HepG2 (cell line): ENCODE results near the gene TEX14. TPM values are rescaled to one million over a fixed set of nuclear protein-coding genes. Genes with fewer than 3 reads are reported as not detected.

Experiments
- ESRRA ChIP-seq: sonication (generic); formaldehyde crosslinking; IDR thresholded peaks from 2 replicates; pipeline ENCODE4 v1.5.1; 2020; ENCODE audit warnings: mild to moderate bottlenecking, low read depth, missing genetic modification reagents
- FOSL2 ChIP-seq: sonication (generic); formaldehyde crosslinking; IDR thresholded peaks from 2 replicates; pipeline ENCODE4 v1.4.0; 2020; ENCODE audit warnings: missing genetic modification reagents
- FOXA3 ChIP-seq: IDR thresholded peaks from 2 replicates; pipeline ENCODE4 v1.6.1; 2016; ENCODE audit warnings: missing genetic modification reagents, missing compliant biosample characterization
- GPN1 ChIP-seq: sonication (generic); formaldehyde crosslinking; IDR thresholded peaks from 2 replicates; pipeline ENCODE4 v1.5.1; 2020; ENCODE audit warnings: missing genetic modification reagents, borderline replicate concordance
- HMGXB4 ChIP-seq, 2 experiments: sonication (generic) in 1 of 2; formaldehyde crosslinking in 1 of 2; IDR thresholded peaks; 2 replicates each; pipeline versions ENCODE4 v1.4.0 to v1.6.1; 2018 to 2020; ENCODE audit warnings: missing genetic modification reagents in 2 of 2, borderline replicate concordance in 1 of 2, low read depth in 1 of 2, mild to moderate bottlenecking in 1 of 2, missing biosample characterization in 1 of 2
- IRF9 ChIP-seq: sonication (generic); formaldehyde crosslinking; IDR thresholded peaks from 2 replicates; pipeline ENCODE4 v1.8.0; 2022; ENCODE audit warnings: missing genetic modification reagents, mild to moderate bottlenecking, borderline replicate concordance
- KAT8 ChIP-seq: IDR thresholded peaks from 2 replicates; pipeline ENCODE4 v1.6.1; 2016; ENCODE audit warnings: missing genetic modification reagents, missing compliant biosample characterization
- KDM2A ChIP-seq: sonication (generic); formaldehyde crosslinking; IDR thresholded peaks from 2 replicates; pipeline ENCODE4 v1.4.0; 2020; ENCODE audit warnings: low read depth, missing genetic modification reagents, borderline replicate concordance
- KDM6A ChIP-seq: IDR thresholded peaks from 2 replicates; pipeline ENCODE4 v1.6.1; 2016; ENCODE audit warnings: low read depth
- SALL1 ChIP-seq: sonication (generic); formaldehyde crosslinking; IDR thresholded peaks from 2 replicates; pipeline ENCODE4 v1.8.0; 2022; ENCODE audit warnings: mild to moderate bottlenecking, missing genetic modification reagents
- SMC3 ChIP-seq: IDR thresholded peaks from 2 replicates; pipeline ENCODE4 v1.6.1; 2011; ENCODE audit warnings: low read length, improper control_type of control experiment
- XRCC5 ChIP-seq: fragments of 200-400 bp; formaldehyde crosslinking; optimal IDR thresholded peaks from 2 replicates; pipeline ENCODE3; 2017; ENCODE audit warnings: mild to moderate bottlenecking, low read length
- ZBTB3 ChIP-seq: sonication (generic); formaldehyde crosslinking; IDR thresholded peaks from 2 replicates; pipeline ENCODE4 v1.4.0; 2020; ENCODE audit warnings: low read depth, mild to moderate bottlenecking, moderate library complexity, missing genetic modification reagents, borderline replicate concordance
- ZNF136 ChIP-seq: sonication (generic); formaldehyde crosslinking; IDR thresholded peaks from 2 replicates; pipeline ENCODE4 v1.8.1; 2022; ENCODE audit warnings: low read depth, mild to moderate bottlenecking, moderate library complexity, missing genetic modification reagents
- ZNF451 ChIP-seq: sonication (generic); formaldehyde crosslinking; IDR thresholded peaks from 2 replicates; pipeline ENCODE4 v1.5.0; 2020; ENCODE audit warnings: mild to moderate bottlenecking, missing genetic modification reagents
- ZNF580 ChIP-seq: IDR thresholded peaks from 2 replicates; pipeline ENCODE4 v1.6.1; 2016; ENCODE audit warnings: low read depth, borderline replicate concordance
- ZNF598 ChIP-seq: sonication (generic); formaldehyde crosslinking; IDR thresholded peaks from 2 replicates; pipeline ENCODE4 v1.5.1; 2020; ENCODE audit warnings: mild to moderate bottlenecking, missing genetic modification reagents, borderline replicate concordance
- ZNF782 ChIP-seq: sonication (generic); formaldehyde crosslinking; IDR thresholded peaks from 2 replicates; pipeline ENCODE4 v1.4.0; 2020; ENCODE audit warnings: missing genetic modification reagents, mild to moderate bottlenecking, borderline replicate concordance
- ZSCAN20 ChIP-seq: sonication (generic); formaldehyde crosslinking; IDR thresholded peaks from 2 replicates; pipeline ENCODE4 v1.4.0; 2020; ENCODE audit warnings: missing genetic modification reagents, mild to moderate bottlenecking, borderline replicate concordance
- polyA plus RNA-seq, 8 experiments: library from polyadenylated mRNA; depleted of rRNA in 3 of 8; stranded (reverse) in 7 of 8; unstranded in 1 of 8; fragments of >200 nt; fragmentation: Illumina TruSeq in 4 of 8; extraction: Trizol in 4 of 8; gene quantifications; 2 replicates each; pipeline versions ENCODE4 v1.2.1 to v1.2.3, GENCODE V29; 2011 to 2016; ENCODE audit warnings: low read depth in 4 of 8, missing spikeins in 1 of 8, mixed read lengths in 1 of 8; ENCODE audit not compliant: insufficient read depth in 1 of 8
- total RNA-seq, 5 experiments: library from RNA; depleted of rRNA; stranded (reverse); fragments of >200 nt; fragmentation: Illumina TruSeq; extraction: Trizol; gene quantifications; 2 replicates each; pipeline ENCODE4 v1.2.3, GENCODE V29; 2016; ENCODE audit warnings: low read depth in 1 of 5
- TF ChIP-seq, protein P1 (sequence below): sonication (generic); formaldehyde crosslinking; IDR thresholded peaks from 2 replicates; pipeline ENCODE4 v1.5.1; 2020; ENCODE audit warnings: mild to moderate bottlenecking, missing genetic modification reagents, moderate library complexity
- TF ChIP-seq, protein P2 (sequence below): IDR thresholded peaks from 2 replicates; pipeline ENCODE4 v1.6.1; 2016; ENCODE audit warnings: missing compliant biosample characterization, missing genetic modification reagents, borderline replicate concordance

The TEX14 gene
- total and polyA plus RNA-seq, 2 of the 13 experiments (the other 11 are each of a cell fraction or from before 2014, with no cell fraction given): 0.04 to 0.07 TPM

GRCh38 chr17:58520843-58521430 lies 170.9 kb downstream of the TEX14 start (continued):
- TF ChIP-seq, protein P1, sequence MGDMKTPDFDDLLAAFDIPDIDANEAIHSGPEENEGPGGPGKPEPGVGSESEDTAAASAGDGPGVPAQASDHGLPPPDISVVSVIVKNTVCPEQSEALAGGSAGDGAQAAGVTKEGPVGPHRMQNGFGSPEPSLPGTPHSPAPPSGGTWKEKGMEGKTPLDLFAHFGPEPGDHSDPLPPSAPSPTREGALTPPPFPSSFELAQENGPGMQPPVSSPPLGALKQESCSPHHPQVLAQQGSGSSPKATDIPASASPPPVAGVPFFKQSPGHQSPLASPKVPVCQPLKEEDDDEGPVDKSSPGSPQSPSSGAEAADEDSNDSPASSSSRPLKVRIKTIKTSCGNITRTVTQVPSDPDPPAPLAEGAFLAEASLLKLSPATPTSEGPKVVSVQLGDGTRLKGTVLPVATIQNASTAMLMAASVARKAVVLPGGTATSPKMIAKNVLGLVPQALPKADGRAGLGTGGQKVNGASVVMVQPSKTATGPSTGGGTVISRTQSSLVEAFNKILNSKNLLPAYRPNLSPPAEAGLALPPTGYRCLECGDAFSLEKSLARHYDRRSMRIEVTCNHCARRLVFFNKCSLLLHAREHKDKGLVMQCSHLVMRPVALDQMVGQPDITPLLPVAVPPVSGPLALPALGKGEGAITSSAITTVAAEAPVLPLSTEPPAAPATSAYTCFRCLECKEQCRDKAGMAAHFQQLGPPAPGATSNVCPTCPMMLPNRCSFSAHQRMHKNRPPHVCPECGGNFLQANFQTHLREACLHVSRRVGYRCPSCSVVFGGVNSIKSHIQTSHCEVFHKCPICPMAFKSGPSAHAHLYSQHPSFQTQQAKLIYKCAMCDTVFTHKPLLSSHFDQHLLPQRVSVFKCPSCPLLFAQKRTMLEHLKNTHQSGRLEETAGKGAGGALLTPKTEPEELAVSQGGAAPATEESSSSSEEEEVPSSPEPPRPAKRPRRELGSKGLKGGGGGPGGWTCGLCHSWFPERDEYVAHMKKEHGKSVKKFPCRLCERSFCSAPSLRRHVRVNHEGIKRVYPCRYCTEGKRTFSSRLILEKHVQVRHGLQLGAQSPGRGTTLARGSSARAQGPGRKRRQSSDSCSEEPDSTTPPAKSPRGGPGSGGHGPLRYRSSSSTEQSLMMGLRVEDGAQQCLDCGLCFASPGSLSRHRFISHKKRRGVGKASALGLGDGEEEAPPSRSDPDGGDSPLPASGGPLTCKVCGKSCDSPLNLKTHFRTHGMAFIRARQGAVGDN (CRISPR knock-in tag): peak; percentile 28
- TF ChIP-seq GPN1: no peak
- TF ChIP-seq ESRRA (CRISPR knock-in tag): no peak
- peak; percentile 70 for TF ChIP-seq SMC3
- TF ChIP-seq HMGXB4 (CRISPR knock-in tag; IDR thresholded peaks at IDR 0.05; ENCODE audit: borderline replicate concordance in 1 of 2, low read depth in 1 of 2): peak; percentile 24 to 54; a peak in 2 of 4 replicates
- no peak for TF ChIP-seq ZSCAN20 (CRISPR knock-in tag)
- peak; percentile 64; the same call in 1 of the 2 replicates for TF ChIP-seq KDM2A (CRISPR knock-in tag)
- TF ChIP-seq KDM6A (CRISPR knock-in tag): no peak
- peak; percentile 35; the same call in 1 of the 2 replicates for TF ChIP-seq SALL1 (CRISPR knock-in tag)
- no peak for TF ChIP-seq ZNF598 (CRISPR knock-in tag)
- TF ChIP-seq ZNF136 (CRISPR knock-in tag): no peak
- TF ChIP-seq KAT8 (CRISPR knock-in tag): 0 out of 2 replicates have a peak, but pooled peaks have one; percentile 24
- TF ChIP-seq XRCC5: peak; percentile 71
- 0 out of 2 replicates have a peak, but pooled peaks have one; percentile 39 for TF ChIP-seq ZNF580 (CRISPR knock-in tag)
- TF ChIP-seq ZBTB3 (CRISPR knock-in tag): no peak
- 0 out of 2 replicates have a peak, but pooled peaks have one; percentile 49 for TF ChIP-seq FOSL2 (CRISPR knock-in tag)
- TF ChIP-seq ZNF782 (CRISPR knock-in tag): no peak
- 0 out of 2 replicates have a peak, but pooled peaks have one; percentile 13 for TF ChIP-seq ZNF451 (CRISPR knock-in tag)
- TF ChIP-seq IRF9: 0 out of 2 replicates have a peak, but pooled peaks have one; percentile 32
- 0 out of 2 replicates have a peak, but pooled peaks have one; percentile 12 for TF ChIP-seq FOXA3 (CRISPR knock-in tag)
- TF ChIP-seq, protein P2, sequence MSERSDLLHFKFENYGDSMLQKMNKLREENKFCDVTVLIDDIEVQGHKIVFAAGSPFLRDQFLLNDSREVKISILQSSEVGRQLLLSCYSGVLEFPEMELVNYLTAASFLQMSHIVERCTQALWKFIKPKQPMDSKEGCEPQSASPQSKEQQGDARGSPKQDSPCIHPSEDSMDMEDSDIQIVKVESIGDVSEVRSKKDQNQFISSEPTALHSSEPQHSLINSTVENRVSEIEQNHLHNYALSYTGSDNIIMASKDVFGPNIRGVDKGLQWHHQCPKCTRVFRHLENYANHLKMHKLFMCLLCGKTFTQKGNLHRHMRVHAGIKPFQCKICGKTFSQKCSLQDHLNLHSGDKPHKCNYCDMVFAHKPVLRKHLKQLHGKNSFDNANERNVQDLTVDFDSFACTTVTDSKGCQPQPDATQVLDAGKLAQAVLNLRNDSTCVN (CRISPR knock-in tag): peak; percentile 51; the same call in 1 of the 2 replicates
